Parathyroid adenoma (tissue), 2 donors: ENCODE data around the gene ZMYM4.

Experiments
- H2AFZ ChIP-seq: fragments of 300-600 bp; sonication (generic); one replicate; pipeline ENCODE4 v1.7.0; 2017; ENCODE audit warnings: antibody characterized with exemption, mild to moderate bottlenecking
- H3K27ac ChIP-seq: fragments of 300-600 bp; sonication (generic); one replicate; pipeline ENCODE4 v1.7.0; 2017
- H3K27me3 ChIP-seq: fragments of 300-600 bp; sonication (generic); one replicate; pipeline ENCODE4 v1.7.0; 2017; ENCODE audit warnings: low read length; ENCODE audit not compliant: control insufficient read depth, insufficient read depth
- H3K36me3 ChIP-seq: fragments of 300-600 bp; sonication (generic); one replicate; pipeline ENCODE4 v1.7.0; 2017; ENCODE audit warnings: low read length; ENCODE audit not compliant: control insufficient read depth, insufficient read depth
- H3K4me1 ChIP-seq: fragments of 300-600 bp; sonication (generic); one replicate; pipeline ENCODE4 v1.7.0; 2017; ENCODE audit warnings: control low read depth
- H3K4me2 ChIP-seq: fragments of 300-600 bp; sonication (generic); one replicate; pipeline ENCODE4 v1.7.0; 2017; ENCODE audit warnings: low read length
- H3K4me3 ChIP-seq: fragments of 300-600 bp; sonication (generic); one replicate; pipeline ENCODE4 v1.7.0; 2017; ENCODE audit warnings: low read depth, low read length
- H3K79me2 ChIP-seq: fragments of 300-600 bp; sonication (generic); one replicate; pipeline ENCODE4 v1.7.0; 2017; ENCODE audit warnings: control low read depth
- H3K9ac ChIP-seq: fragments of 300-600 bp; sonication (generic); one replicate; pipeline ENCODE4 v1.7.0; 2017; ENCODE audit warnings: mild to moderate bottlenecking
- H3K9me3 ChIP-seq: fragments of 300-600 bp; sonication (generic); one replicate; pipeline ENCODE4 v1.7.0; 2017; ENCODE audit warnings: low read length; ENCODE audit not compliant: control insufficient read depth
- CTCF ChIP-seq: fragments of 300-600 bp; sonication (generic); IDR thresholded peaks from one replicate; pipeline ENCODE4 v1.7.0; 2017; ENCODE audit warnings: antibody characterized with exemption, mild to moderate bottlenecking
- donor health status: primary hyperparathyroidism.

ZMYM4 gene

GRCh38 chr1:35361638-35362037 is 93.1 kb downstream of the ZMYM4 start:
- Histone ChIP-seq H3K9ac (no peak overlapping the region), H3K27me3 (no peaks in the 10 kb centered on the region), H3K4me2 (no peak overlapping the region)

GRCh38 chr1:35364741-35365140 is 96.2 kb downstream of the ZMYM4 start:
- H3K27me3 ChIP-seq: no peaks in the 10 kb centered on the region
- no peak overlapping the region for H2AFZ ChIP-seq

More at GRCh38 chr1:35361638-35362037, 93.1 kb downstream of the ZMYM4 start:
- no peak for TF ChIP-seq CTCF
- H2AFZ ChIP-seq: no peak overlapping the region
- no peaks in the 10 kb centered on the region for H3K36me3 ChIP-seq
- H3K27ac ChIP-seq: no peak overlapping the region
- H3K9me3 ChIP-seq: no peaks in the 10 kb centered on the region
- no peaks in the 10 kb centered on the region for H3K4me1 ChIP-seq
- no peaks in the 10 kb centered on the region for H3K79me2 ChIP-seq
- H3K4me3 ChIP-seq: no peak overlapping the region

GRCh38 chr1:35367914-35368313 is 99.4 kb downstream of the ZMYM4 start:
- TF ChIP-seq CTCF: no peak
- Histone ChIP-seq H3K27me3 (no peaks in the 10 kb centered on the region), H3K36me3 (no peaks in the 10 kb centered on the region), H3K4me3 (no peak overlapping the region), H3K27ac (no peak overlapping the region), H3K79me2 (no peaks in the 10 kb centered on the region), H3K9ac (no peak overlapping the region), H3K4me2 (no peak overlapping the region), H3K9me3 (no peaks in the 10 kb centered on the region), H2AFZ (no peak overlapping the region), H3K4me1 (no peaks in the 10 kb centered on the region)

More at GRCh38 chr1:35364741-35365140, 96.2 kb downstream of the ZMYM4 start:
- Histone ChIP-seq H3K36me3 (no peaks in the 10 kb centered on the region), H3K4me3 (no peak overlapping the region), H3K79me2 (no peaks in the 10 kb centered on the region), H3K9me3 (no peaks in the 10 kb centered on the region), H3K9ac (no peak overlapping the region), H3K4me2 (no peak overlapping the region), H3K4me1 (no peaks in the 10 kb centered on the region), H3K27ac (no peak overlapping the region)
- TF ChIP-seq CTCF: no peak

GRCh38 chr1:35369922-35370671 is 101.6 kb downstream of the ZMYM4 start:
- Histone ChIP-seq H3K36me3 (no peaks in the 10 kb centered on the region), H3K27ac (no peak overlapping the region), H3K9ac (no peak overlapping the region), H3K27me3 (no peaks in the 10 kb centered on the region), H3K4me2 (no peak overlapping the region), H3K4me3 (no peak overlapping the region), H3K79me2 (no peaks in the 10 kb centered on the region), H2AFZ (no peak overlapping the region), H3K4me1 (no peaks in the 10 kb centered on the region), H3K9me3 (no peaks in the 10 kb centered on the region)
- TF ChIP-seq CTCF: no peak

- no peak overlapping the region for H3K9ac ChIP-seq
- H3K27ac ChIP-seq: no peak overlapping the region
- no peak overlapping the region for H2AFZ ChIP-seq
- no peak for TF ChIP-seq CTCF
- no peaks in the 10 kb centered on the region for H3K36me3 ChIP-seq
- no peaks in the 10 kb centered on the region for H3K79me2 ChIP-seq
- no peak overlapping the region for H3K4me3 ChIP-seq
- H3K27me3 ChIP-seq: no peaks in the 10 kb centered on the region
- no peaks in the 10 kb centered on the region for H3K4me1 ChIP-seq
- no peaks in the 10 kb centered on the region for H3K9me3 ChIP-seq
- H3K4me2 ChIP-seq: no peak overlapping the region
Observed at GRCh38 chr1:35371506-35371905, 103.0 kb downstream of the ZMYM4 start.
